Calu3 (cell line): ENCODE measurements around the gene PPCDC. TPM values are rescaled to one million over a fixed set of nuclear protein-coding genes. Genes with fewer than 3 reads are reported as not detected.
A peak's percentile ranks its signal among the peaks of the same experiment; 100 is the strongest.

ENCODE experiments used
- BruUV-seq: library from RNA; stranded (reverse); fragments of 400-500 nt; replicated peaks from 2 replicates; lab custom pipeline; 2021; lab: Mats Ljungman, UMichigan
- CTCF ChIA-PET: fragments of 300-600 bp; sonication (Branson Sonifier 250); formaldehyde crosslinking; loops from one replicate; lab custom pipeline; 2022; ENCODE audit warnings: antibody characterized with exemption; lab: Charles Lee
- DNase-seq: peaks from one replicate; pipeline ENCODE4 v3.0.0; 2022
- H3K27ac Mint-ChIP-seq: one replicate; pipeline ENCODE4 v1.8.0; 2022; ENCODE audit warnings: mixed read lengths; ENCODE audit not compliant: unreplicated experiment
- H3K27me3 Mint-ChIP-seq: one replicate; pipeline ENCODE4 v1.8.0; 2022; ENCODE audit warnings: mixed read lengths; ENCODE audit not compliant: unreplicated experiment
- H3K36me3 Mint-ChIP-seq: one replicate; pipeline ENCODE4 v1.8.0; 2022; ENCODE audit warnings: mild to moderate bottlenecking, moderate library complexity, mixed read lengths; ENCODE audit not compliant: insufficient read depth, unreplicated experiment
- H3K4me1 Mint-ChIP-seq: one replicate; pipeline ENCODE4 v1.8.0; 2022; ENCODE audit warnings: mild to moderate bottlenecking, low read depth, mixed read lengths; ENCODE audit not compliant: unreplicated experiment
- H3K4me3 Mint-ChIP-seq: one replicate; pipeline ENCODE4 v1.8.0; 2022; ENCODE audit warnings: mild to moderate bottlenecking, low read depth, moderate library complexity, mixed read lengths; ENCODE audit not compliant: unreplicated experiment
- H3K9me3 Mint-ChIP-seq: one replicate; pipeline ENCODE4 v1.8.0; 2022; ENCODE audit warnings: low read depth, mixed read lengths; ENCODE audit not compliant: unreplicated experiment
- intact Hi-C: fragments of 100-400 bp; cut with micrococcal nuclease; formaldehyde crosslinking; loops from one replicate; pipeline ENCODE4 v1.10.0; 2022; ENCODE audit not compliant: unreplicated experiment
- total RNA-seq: library from RNA; stranded (reverse); gene quantifications from 2 replicates; pipeline ENCODE4 v1.2.3, GENCODE V29; 2022
- TF ChIP-seq, protein P1 (sequence below): fragments of 200-600 bp; IDR thresholded peaks from one replicate; pipeline ENCODE4 v1.8.0; 2022; ENCODE audit warnings: antibody characterized with exemption; ENCODE audit not compliant: unreplicated experiment

The PPCDC gene
- total RNA-seq, 1 experiment from 2014 or later: 24.4 TPM

DNA sequence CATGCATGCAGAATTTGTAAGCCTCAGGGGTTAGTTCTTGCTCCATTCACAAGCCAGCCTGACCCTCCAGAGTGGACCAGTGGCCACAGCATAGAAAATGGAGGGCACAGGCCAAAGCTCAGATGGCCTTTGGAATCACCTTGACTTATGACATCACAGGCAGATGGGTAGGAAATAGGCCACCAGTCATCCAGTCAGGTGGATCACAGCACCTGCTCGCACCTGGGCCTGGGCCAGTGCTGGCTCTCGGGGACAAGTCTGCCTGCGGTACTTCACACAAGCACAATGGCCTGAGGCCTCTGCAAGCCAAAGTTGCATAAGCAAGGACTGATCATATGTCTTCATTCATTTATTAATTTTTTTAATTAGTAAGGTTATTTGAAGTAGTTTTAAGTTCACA, 39.3 kb downstream of the PPCDC start:
- no peaks in the 10 kb centered on the region for H3K27me3 Mint-ChIP-seq
- H3K36me3 Mint-ChIP-seq: peaks cover 25% of the 10 kb centered on the region
- BruUV-seq: no TSS peak
- TF ChIP-seq, protein P1, sequence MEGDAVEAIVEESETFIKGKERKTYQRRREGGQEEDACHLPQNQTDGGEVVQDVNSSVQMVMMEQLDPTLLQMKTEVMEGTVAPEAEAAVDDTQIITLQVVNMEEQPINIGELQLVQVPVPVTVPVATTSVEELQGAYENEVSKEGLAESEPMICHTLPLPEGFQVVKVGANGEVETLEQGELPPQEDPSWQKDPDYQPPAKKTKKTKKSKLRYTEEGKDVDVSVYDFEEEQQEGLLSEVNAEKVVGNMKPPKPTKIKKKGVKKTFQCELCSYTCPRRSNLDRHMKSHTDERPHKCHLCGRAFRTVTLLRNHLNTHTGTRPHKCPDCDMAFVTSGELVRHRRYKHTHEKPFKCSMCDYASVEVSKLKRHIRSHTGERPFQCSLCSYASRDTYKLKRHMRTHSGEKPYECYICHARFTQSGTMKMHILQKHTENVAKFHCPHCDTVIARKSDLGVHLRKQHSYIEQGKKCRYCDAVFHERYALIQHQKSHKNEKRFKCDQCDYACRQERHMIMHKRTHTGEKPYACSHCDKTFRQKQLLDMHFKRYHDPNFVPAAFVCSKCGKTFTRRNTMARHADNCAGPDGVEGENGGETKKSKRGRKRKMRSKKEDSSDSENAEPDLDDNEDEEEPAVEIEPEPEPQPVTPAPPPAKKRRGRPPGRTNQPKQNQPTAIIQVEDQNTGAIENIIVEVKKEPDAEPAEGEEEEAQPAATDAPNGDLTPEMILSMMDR: no peak
- intact Hi-C loops: no loop called here
- DNase-seq: no peak
- peaks cover 68% of the 10 kb centered on the region for H3K4me1 Mint-ChIP-seq
- CTCF ChIA-PET: no interaction called here
- no peaks in the 10 kb centered on the region for H3K9me3 Mint-ChIP-seq
- H3K27ac Mint-ChIP-seq: no peak overlapping the region
- H3K4me3 Mint-ChIP-seq: no peak overlapping the region

DNA sequence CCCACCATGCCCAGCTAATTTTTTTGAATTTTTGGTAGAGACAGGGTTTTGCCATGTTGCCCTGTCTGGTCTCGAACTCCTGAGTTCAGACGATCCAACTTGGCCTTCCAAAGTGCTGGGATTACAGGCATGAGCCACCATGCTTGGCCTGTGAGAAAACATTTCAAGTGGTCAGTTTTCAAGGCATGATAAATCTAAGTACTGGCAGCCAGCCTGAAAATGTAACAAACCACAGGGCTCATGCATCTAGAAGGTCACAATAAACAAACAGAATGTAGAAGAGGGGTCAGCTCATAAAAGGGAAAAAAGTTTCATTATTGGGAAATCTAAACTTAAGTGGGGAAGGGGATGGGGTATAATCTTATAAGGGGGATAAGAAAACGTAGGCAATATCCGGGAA, 39.9 kb downstream of the PPCDC start:
- no peak for DNase-seq

DNA sequence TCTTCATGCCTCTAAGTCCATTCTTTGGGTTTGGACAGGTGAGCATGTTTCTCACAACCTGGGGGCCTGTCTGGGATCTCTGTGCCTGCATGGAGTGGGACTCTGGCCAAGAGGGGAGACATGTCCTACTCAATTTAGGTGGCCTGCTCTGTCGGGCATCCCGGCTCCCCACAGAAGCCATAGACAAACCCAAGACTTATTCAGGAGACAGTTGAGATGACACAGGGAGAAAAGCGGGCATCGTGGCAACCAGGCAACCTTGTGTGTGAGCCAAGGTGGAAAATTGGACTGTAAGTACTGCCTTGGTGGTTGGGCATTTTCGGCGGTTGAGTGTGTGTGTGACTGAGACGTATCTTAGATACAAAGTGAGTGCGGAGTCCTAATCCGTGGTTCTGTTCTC, 40.5 kb downstream of the PPCDC start:
- BruUV-seq: TSS peak; percentile 15
- H3K9me3 Mint-ChIP-seq: no peaks in the 10 kb centered on the region
- H3K27ac Mint-ChIP-seq: peak overlapping the region; percentile 72
- H3K4me1 Mint-ChIP-seq: peaks cover 65% of the 10 kb centered on the region
- H3K4me3 Mint-ChIP-seq: no peak overlapping the region
- no peaks in the 10 kb centered on the region for H3K27me3 Mint-ChIP-seq
- peaks cover 19% of the 10 kb centered on the region for H3K36me3 Mint-ChIP-seq
- intact Hi-C loops: no loop called here
- TF ChIP-seq, protein P1: no peak
- CTCF ChIA-PET: no interaction called here
- DNase-seq: no peak

More for the DNA sequence above, 39.9 kb downstream of the PPCDC start:
- peaks cover 19% of the 10 kb centered on the region for H3K36me3 Mint-ChIP-seq
- no peaks in the 10 kb centered on the region for H3K27me3 Mint-ChIP-seq
- intact Hi-C loops: no loop called here
- no peaks in the 10 kb centered on the region for H3K9me3 Mint-ChIP-seq
- H3K4me1 Mint-ChIP-seq: peaks cover 65% of the 10 kb centered on the region
- CTCF ChIA-PET: no interaction called here
- peak overlapping the region; percentile 72 for H3K27ac Mint-ChIP-seq
- H3K4me3 Mint-ChIP-seq: no peak overlapping the region
- BruUV-seq: no TSS peak
- TF ChIP-seq, protein P1: no peak

DNA sequence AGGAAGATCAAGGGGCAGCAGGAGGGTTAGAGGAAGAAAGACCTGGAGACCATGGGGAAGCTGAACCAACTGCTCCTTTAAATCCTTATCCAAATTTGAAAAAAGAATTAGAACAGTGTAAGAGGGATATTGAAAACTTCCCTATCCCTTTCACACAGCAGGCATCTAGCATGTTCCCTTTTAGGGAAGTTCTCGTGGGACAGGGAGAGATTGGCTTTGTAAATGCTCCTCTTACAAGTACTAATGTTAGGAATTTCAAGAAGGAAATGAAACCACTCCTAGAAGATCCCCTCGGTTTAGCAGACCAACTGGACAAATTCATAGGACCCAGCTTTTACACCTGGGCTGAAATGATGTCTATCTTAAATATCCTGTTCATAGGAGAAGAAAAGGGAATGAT, 41.5 kb downstream of the PPCDC start:
- Mint-ChIP-seq H3K4me1 (peaks cover 65% of the 10 kb centered on the region), H3K4me3 (peak overlapping the region; percentile 58), H3K27me3 (no peaks in the 10 kb centered on the region), H3K27ac (peak overlapping the region; percentile 72), H3K36me3 (peaks cover 19% of the 10 kb centered on the region), H3K9me3 (no peaks in the 10 kb centered on the region)
- no TSS peak for BruUV-seq
- CTCF ChIA-PET: interaction anchor here (0.6 to 3.7 kb wide), 7 partner anchors 11 to 139 kb away, joined by 3 to 38 read pairs (median 6); partner anchors contain the start of gene C15orf39
- DNase-seq: no peak
- TF ChIP-seq, protein P1: no peak
- intact Hi-C loops: loop anchor here (5.0 kb wide), 1 partner anchor 37 kb away; no protein-coding TSS in a partner anchor
